GM18909 (cell line): ENCODE data around the gene PHKB.

Experiments used
- ATAC-seq: cut with Tn5 transposase; IDR thresholded peaks from one replicate; pipeline ENCODE4 v1.9.1; 2021; ENCODE audit warnings: mild to moderate bottlenecking; ENCODE audit not compliant: unreplicated experiment, poor library complexity

PHKB gene

DNA sequence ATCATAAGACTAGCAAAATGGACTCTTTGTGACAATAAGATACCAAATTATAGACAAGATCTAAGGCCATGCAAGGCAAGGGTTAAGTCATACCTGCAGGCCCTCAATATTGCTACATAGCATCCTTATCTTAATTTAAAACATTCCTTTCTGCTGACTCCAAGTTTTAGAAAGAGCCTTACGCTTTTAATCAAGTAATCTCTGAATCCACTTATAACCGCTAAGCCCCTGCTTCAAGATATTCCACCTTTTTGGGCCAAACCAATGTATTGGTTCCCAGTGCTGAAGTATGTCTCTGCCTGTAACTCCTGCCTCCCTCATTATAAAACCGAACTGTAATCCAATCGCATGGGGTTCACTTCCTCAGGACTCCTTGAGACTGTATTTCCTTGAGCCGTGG, 255.4 kb downstream of the PHKB start:
- ATAC-seq, result no peak

DNA sequence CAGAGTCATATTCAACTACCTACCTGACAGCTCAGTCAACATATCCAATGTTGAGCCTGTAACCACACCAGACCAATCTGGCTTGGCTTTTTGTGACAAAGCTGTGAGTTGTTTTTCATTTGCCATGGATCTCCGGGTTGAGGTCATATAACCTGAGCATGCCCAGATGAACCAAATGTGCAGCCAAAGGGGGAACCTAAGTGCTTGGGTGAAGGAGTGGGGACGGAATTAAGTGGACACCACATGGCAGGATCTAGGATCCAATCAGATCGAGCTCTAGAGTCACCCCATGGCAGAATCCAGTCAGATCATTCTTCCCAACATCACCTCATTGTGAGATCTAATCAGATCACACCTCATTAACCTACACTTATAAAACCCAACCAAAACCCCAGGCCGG, 258.6 kb downstream of the PHKB start:
- no peak for ATAC-seq

DNA sequence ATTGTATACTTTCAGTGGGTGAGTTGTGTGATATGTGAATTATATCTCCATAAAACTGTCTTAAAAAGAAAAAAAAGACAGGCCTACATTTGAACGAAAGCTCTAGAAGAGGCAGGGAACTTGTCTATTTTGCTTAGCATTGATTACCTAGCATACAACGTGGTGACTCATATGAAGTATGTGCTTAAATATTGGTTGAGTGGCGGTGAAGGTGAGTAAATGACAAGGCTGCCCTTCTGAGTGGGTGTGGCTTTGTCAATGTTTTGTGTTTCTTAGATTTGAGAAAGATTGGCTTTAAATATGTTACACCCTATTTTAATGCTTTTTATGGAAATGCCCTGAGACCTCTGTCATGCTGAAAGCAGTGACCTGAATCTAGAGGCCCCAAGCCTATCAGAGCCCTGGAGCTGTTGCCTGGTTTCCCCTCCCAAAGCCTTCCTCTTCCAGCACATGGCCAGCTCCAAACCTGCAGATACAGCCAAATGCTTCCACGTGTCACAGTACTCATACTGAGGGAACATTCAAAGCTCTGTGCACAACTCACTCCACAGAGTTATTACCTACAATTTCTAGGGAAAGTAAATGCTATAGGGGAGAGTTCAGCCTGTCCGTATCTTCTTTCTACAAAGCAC, 260.0 kb downstream of the PHKB start:
- ATAC-seq, result no peak

DNA sequence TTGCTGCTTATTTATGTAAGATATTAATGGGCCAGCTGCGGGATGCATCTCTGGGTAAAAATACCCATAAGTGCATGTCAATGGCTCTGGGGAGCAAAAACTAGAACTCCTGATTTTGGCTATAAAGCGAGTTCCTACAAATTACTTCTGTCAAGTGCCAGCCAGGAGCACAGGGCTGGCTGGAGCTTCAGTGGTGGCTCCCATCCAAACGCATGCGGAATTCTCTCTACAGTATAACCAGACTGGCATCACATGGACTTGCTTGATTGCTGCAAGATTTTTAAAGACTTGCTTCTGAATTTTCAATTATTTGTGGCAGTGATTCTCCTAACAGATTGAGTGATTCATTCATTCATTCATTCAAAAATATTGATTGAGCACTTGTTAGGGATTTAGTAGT, 260.9 kb downstream of the PHKB start:
- no peak for ATAC-seq

DNA sequence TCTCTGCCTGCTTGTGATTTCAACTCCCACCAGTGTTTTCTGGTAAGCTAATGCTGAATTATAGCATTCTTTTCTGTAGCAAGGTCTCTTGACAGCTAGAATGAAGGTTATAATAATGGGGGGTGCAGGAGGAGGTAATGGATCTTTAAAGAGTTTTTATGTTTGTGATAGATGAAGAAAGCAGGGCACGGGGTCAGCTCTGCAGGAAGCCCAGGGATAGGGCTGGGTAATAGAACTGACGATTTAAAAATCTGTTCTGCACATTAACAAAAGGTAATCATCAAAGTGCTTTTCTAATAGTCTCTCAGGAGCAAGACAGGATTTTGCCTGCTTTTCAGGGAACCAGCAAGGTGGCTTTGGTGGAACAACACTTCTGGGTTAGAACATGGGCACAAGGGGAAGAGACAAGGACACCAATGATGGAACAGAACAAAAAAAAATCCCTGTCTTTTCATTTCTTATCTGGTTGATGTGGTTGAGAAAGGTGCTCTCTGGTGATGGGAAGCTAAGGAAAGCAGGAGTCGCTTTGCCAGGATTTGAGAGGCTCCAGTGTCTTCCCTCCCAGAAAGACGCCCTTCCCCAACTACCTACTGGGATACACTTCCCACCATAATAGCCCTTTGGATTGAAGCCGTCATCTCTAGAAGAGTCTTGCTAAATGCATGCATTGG, 263.1 kb downstream of the PHKB start:
- no peak for ATAC-seq

DNA sequence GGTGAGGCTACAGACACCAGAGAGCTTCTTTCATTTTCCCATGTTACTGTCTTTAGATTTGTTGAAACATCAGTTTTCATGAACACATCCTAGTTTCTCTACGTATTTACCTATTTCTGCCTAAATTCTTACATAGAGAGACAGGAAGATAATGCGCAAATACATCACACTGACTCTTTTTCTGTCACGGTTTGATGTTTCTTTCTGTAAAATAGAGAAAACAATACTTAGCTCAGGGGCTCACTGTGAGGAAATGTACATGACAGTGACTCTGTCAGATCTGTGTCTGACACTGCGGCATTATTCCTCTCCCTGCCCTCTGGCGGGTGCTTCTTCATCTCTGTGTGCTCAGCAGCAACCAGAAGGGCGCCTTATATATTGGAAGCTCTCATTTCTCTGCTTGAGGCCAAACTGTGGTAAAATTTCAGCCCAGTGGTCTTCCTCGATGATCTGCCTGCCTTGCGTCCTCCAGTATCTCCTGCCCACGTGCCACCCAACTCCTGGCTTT, 264.1 kb downstream of the PHKB start:
- ATAC-seq, result no peak

DNA sequence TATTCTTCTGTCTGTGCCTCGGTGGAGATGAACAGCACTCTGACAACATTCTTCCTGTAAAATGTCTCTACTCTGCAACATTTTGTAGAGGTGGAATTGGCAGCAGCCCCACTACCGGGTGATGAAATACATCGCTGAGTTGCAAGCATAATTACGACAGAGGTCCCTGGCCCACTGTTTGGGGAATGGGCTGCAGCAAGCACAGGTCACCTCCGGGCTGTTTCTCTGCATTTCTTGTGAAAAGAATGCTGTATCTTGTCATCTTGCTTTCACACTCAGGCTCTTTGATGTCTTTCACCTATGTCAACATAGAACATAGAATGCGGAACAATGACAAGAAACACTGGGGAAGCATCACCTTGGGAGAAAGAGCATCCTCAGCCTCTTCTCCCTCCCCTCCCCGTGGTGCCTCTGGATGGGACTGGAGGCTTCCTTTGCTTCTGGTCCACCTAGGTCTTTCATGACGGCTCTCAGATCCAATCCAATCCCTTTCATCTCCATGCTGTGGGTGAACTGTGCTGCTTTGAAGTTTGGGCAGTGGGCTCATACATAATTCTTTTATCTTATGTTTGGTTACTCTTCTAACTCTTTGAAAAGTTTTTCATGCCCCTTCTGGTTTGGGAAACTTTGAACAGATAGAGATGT, 265.0 kb downstream of the PHKB start:
- no peak for ATAC-seq

DNA sequence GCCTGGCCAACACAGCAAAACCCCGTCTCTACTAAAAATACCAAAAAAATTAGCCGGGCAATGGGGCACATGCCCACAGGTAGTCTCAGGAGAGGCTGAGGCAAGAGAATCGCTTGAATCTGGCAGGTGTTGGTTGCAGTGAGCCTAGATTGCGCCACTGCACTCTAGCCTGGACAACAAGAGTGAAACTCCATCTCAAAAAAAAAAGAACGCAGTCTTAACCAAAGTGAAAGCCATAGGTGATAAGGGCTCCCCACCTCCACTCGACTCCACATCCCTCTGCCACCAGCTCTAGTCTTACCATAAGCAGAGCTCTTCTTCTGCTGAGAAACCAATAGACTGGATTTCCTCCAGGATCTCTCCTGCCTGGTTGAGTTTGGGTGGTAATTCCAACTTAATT, 266.0 kb downstream of the PHKB start:
- no peak for ATAC-seq

DNA sequence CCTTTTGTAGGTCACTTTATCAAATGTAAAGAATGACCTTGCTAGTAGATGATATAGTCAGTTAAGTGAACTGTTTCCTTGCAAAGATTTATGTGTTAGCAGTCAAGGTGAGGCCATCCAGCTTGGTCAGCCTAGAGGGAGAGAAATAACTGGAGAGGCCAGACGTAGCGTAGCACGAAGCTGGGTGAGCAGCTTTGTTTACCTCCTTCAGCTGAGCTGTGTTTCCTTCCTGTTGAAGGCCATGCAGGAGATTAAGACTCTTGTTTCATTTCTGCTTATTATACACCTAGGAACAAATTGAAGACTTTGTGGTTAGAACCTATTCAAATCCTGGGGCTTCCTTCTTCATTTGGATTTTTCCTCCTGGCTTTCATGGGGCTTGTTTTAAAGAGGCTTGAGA, 267.1 kb downstream of the PHKB start:
- no peak for ATAC-seq

DNA sequence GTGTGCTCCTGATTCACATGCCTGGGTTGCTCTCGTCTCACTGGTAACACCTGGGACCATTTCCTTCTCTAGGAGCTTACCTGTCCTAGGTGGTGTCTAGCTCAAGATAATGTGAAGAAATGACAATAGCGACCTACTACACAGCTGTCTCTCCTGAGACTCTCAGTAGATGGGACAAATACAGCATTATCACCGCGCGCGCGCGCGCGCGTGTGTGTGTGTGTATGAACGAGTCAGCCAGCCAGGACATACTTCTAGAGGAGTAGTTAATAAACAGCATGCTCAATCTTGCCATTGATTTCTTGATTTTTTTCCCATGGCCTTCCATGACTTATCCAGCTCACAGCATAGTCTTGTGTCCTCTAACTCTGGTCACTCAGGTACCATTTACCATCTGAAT, 268.6 kb downstream of the PHKB start:
- no peak for ATAC-seq

DNA sequence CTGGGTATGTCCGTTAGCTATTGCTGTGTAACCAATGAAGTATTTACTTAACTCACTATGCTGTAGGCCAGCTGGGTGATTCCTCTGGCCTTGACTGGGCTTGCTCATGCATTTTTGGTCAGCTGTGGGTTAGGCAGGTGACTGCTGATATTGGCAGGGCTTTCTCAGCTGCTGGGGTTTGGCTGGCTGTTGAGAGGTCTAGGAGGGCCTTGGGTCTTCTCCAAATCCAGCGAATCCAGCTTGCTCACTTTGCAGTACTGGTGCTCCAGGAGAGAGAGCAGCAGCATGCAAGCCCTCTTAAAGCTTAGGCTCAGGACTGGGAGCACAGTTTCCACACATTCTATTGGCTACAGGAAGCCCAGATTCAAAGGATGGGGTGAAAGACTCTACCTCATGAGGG, 270.1 kb downstream of the PHKB start:
- ATAC-seq, result no peak

DNA sequence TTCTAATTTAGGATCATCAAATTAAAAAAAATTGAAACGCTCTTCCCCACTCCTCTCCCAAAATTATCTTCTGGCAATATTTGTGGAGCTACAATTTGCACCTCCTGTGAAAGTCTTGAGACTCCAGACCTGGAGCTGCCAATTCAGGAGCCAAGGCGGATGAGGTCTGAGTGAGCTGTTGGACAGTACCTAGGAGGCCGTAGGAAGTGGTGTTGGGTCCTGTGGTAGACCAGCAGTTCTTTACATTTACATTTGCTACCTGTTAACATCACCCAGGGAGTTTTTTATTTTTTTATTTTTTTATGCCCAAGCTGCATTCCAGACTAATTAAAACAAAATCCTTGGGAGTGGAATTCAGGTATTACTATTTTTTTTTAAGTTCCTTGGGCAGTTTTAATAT, 271.0 kb downstream of the PHKB start:
- ATAC-seq, result no peak

DNA sequence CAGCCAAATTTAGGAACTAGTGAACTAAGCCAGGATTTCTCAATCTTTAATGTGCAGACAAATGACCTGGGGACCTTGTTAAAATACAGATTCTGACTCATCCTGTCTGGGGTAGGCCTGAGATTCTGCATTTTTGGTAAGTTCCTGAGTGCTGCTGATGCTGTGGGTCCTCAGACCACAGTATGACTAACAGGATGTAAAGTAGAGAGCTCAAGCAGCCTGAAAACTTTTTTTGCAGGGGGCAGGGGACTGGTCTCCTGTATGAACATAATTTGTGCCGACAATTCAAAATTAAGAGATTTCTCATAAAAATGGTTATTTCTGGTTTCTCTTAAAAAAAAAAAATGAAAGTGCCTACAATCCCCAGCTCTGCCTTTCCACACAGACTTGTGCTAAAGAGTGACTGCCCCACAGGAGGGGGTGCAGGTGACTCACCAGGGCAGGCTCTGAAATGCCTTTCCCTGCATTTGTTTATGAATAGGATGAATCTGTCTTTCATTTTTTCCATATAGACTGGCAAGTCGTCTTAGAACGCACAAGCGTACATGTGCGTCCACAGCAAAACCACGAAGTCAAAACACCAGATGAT, 271.5 kb downstream of the PHKB start:
- no peak for ATAC-seq

DNA sequence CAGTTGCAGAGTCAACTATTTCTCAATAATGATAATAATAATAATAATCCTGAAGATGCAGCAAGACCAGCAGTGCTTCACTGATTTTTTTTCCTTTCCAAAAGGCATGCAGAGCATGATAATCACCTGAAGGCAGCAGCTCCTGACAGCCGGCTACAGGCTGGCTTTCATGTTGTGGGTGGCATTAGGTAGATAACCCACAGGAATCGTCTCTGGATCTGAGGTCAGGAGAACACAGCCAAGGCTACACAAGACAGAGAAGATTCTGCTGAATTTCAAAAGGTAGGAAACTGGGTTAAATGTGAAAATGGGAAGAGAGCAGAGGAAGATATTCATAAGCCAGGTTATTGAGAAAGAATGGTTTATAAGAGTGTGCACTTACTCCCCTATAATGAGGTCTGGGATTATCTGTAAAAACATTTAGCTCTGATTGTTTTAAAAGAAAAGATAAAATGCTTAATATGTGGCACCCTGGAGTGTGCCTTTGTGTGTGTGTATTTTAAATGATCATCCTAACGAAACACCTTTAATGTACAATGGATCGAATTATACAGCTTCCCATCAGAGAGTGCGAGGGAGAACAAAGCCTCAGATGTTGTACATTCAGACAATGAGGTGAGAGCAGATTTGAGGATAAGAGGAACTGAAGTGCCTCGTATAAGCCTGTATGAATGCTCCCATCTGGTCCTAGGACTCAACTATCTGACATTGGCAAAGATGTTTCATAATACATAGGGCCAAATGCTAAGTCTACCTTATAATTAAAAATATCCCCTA, 273.1 kb downstream of the PHKB start:
- no peak for ATAC-seq

DNA sequence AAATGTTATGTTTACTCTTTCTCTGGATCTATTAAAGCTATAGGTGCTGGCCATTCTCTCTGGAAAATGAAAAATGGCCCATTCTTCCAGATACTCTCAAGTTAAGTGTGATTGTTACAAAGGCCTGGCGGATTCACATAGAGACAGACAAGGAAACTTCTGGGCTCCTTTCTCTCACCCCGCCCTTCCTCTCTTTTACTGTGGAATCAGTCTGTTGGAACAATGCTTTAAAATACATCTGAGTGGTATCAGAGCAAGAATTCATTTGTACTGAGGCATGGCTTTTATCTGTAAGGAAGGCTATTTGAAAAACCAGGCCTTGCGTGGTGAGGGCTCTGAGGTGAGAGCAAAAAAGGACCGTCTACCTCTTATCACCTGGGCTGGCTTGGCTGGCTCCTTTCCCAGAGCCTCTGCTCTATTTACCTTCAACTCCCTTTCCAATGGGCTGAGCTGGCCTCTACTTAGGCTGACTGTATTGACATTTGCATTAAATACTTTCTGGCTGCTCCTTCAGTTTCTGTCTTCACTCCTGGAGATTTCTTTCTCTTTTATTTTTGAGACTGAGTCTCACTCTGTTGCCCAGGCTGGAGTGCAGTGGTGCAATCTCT, 274.0 kb downstream of the PHKB start:
- no peak for ATAC-seq

DNA sequence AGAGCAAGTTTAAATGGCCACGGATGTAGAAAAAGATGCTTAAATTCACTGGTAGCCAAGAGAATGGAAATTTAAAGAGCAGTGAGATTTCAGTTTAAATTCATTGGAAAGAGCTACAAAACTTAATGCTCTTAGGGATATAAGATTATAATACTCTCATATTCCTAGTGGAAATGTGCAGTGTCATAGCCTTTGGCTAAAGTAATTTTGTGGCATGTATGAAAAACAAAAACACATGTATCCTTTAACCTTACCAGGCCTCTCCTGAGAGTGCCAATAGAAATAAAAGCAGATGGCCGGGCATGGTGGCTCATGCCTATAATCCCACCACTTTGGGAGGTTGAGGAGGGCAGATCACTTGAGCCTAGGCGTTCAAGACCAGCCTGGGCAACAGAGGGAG, 289.2 kb downstream of the PHKB start:
- ATAC-seq, result no peak
